Measurements from ENCODE around the gene ADNP2. TPM values are rescaled to one million over a fixed set of nuclear protein-coding genes. Genes with fewer than 3 reads are reported as not detected.

Gene ADNP2
- total RNA-seq, 1 experiment from 2014 or later: 23.2 TPM

GRCh38 chr18:80171054-80171872 is 62.2 kb downstream of the ADNP2 start:
- DNase-seq: peak; percentile 29
- 0 out of 2 replicates have a peak overlapping the region, but pooled peaks have one; percentile 34 for H3K4me2 ChIP-seq (ENCODE audit: low read length)
- no peaks in the 10 kb centered on the region for H3K9me3 ChIP-seq (ENCODE audit: low read length)
- no peaks in the 10 kb centered on the region for H3K27me3 ChIP-seq (ENCODE audit: low read length)
- H3K9ac ChIP-seq (ENCODE audit: low read length): no peak overlapping the region
- H3K36me3 ChIP-seq (ENCODE audit: low read depth, low read length): no peaks in the 10 kb centered on the region
- no peak overlapping the region for H3K4me3 ChIP-seq (ENCODE audit: low read length)
- ChIA-PET CTCF (no interaction called here), POLR2A (ENCODE audit: unreplicated experiment) (no interaction called here)
- H3K9me2 ChIP-seq (replicated peaks; ENCODE audit: low read length): no peaks in the 10 kb centered on the region
- no peak overlapping the region for H3K27ac ChIP-seq (ENCODE audit: low read length)
- no TSS peak for BruUV-seq (replicated peaks)
- intact Hi-C loops (cut with micrococcal nuclease): no loop called here
- peak; percentile 71 for ATAC-seq
- no peak overlapping the region for H2AFZ ChIP-seq (ENCODE audit: low read length)
- no peaks in the 10 kb centered on the region for H3K79me2 ChIP-seq (ENCODE audit: low read length)
- no peaks in the 10 kb centered on the region for H4K20me1 ChIP-seq (ENCODE audit: low read length)
- H3F3A ChIP-seq (ENCODE audit: low read length, unreplicated experiment): no peaks in the 10 kb centered on the region
- H3K4me1 ChIP-seq (ENCODE audit: insufficient read depth, low read length): peaks cover 2% of the 10 kb centered on the region; the same call in 1 of the 2 replicates
- TF ChIP-seq EZH2 (IDR thresholded peaks at IDR 0.05; ENCODE audit: low read length, unreplicated experiment) (no peak), EZH2phosphoT487 (IDR thresholded peaks at IDR 0.05; ENCODE audit: borderline replicate concordance, low read length) (no peak), CTCF (conservative IDR thresholded peaks at IDR 0.05; ENCODE audit: low read depth, low read length) (peak; percentile 94)

GRCh38 chr18:80172056-80172455 is 63.0 kb downstream of the ADNP2 start:
- no peak overlapping the region for H3K4me2 ChIP-seq (ENCODE audit: low read length)
- peaks cover 2% of the 10 kb centered on the region; the same call in 1 of the 2 replicates for H3K4me1 ChIP-seq (ENCODE audit: insufficient read depth, low read length)
- H3K79me2 ChIP-seq (ENCODE audit: low read length): no peaks in the 10 kb centered on the region
- no peaks in the 10 kb centered on the region for H3K36me3 ChIP-seq (ENCODE audit: low read depth, low read length)
- no peak overlapping the region for H3K4me3 ChIP-seq (ENCODE audit: low read length)
- H3K27me3 ChIP-seq (ENCODE audit: low read length): no peaks in the 10 kb centered on the region
- intact Hi-C loops (cut with micrococcal nuclease): no loop called here
- DNase-seq (no peak), ATAC-seq (no peak)
- no peaks in the 10 kb centered on the region for H3F3A ChIP-seq (ENCODE audit: low read length, unreplicated experiment)
- ChIA-PET POLR2A (ENCODE audit: unreplicated experiment) (no interaction called here), CTCF (no interaction called here)
- BruUV-seq (replicated peaks): no TSS peak
- TF ChIP-seq EZH2 (IDR thresholded peaks at IDR 0.05; ENCODE audit: low read length, unreplicated experiment) (no peak), EZH2phosphoT487 (IDR thresholded peaks at IDR 0.05; ENCODE audit: borderline replicate concordance, low read length) (no peak), CTCF (conservative IDR thresholded peaks at IDR 0.05; ENCODE audit: low read depth, low read length) (no peak)
- no peak overlapping the region for H2AFZ ChIP-seq (ENCODE audit: low read length)
- no peak overlapping the region for H3K27ac ChIP-seq (ENCODE audit: low read length)
- H4K20me1 ChIP-seq (ENCODE audit: low read length): no peaks in the 10 kb centered on the region
- no peak overlapping the region for H3K9ac ChIP-seq (ENCODE audit: low read length)
- H3K9me3 ChIP-seq (ENCODE audit: low read length): no peaks in the 10 kb centered on the region
- H3K9me2 ChIP-seq (replicated peaks; ENCODE audit: low read length): no peaks in the 10 kb centered on the region

- Histone ChIP-seq H3K4me2 (ENCODE audit: low read length) (no peak overlapping the region), H3K9me2 (replicated peaks; ENCODE audit: low read length) (no peaks in the 10 kb centered on the region), H3K79me2 (ENCODE audit: low read length) (no peaks in the 10 kb centered on the region), H3K4me3 (ENCODE audit: low read length) (no peak overlapping the region), H2AFZ (ENCODE audit: low read length) (no peak overlapping the region), H4K20me1 (ENCODE audit: low read length) (no peaks in the 10 kb centered on the region), H3F3A (ENCODE audit: low read length, unreplicated experiment) (no peaks in the 10 kb centered on the region), H3K27me3 (ENCODE audit: low read length) (no peaks in the 10 kb centered on the region), H3K36me3 (ENCODE audit: low read depth, low read length) (no peaks in the 10 kb centered on the region), H3K9me3 (ENCODE audit: low read length) (no peaks in the 10 kb centered on the region), H3K27ac (ENCODE audit: low read length) (no peak overlapping the region), H3K4me1 (ENCODE audit: insufficient read depth, low read length) (peaks cover 2% of the 10 kb centered on the region; the same call in 1 of the 2 replicates), H3K9ac (ENCODE audit: low read length) (no peak overlapping the region)
- ChIA-PET CTCF (no interaction called here), POLR2A (ENCODE audit: unreplicated experiment) (no interaction called here)
- TF ChIP-seq CTCF (conservative IDR thresholded peaks at IDR 0.05; ENCODE audit: low read depth, low read length) (no peak), EZH2 (IDR thresholded peaks at IDR 0.05; ENCODE audit: low read length, unreplicated experiment) (no peak), EZH2phosphoT487 (IDR thresholded peaks at IDR 0.05; ENCODE audit: borderline replicate concordance, low read length) (no peak)
- no TSS peak for BruUV-seq (replicated peaks)
- intact Hi-C loops (cut with micrococcal nuclease): no loop called here
- DNase-seq (no peak), ATAC-seq (no peak)
Observed at GRCh38 chr18:80173060-80173459, 64.0 kb downstream of the ADNP2 start.
